GM12865 (cell line): ENCODE data around the gene ACOXL.

Source experiments
- DNase-seq: peaks from one replicate; pipeline ENCODE4 v3.0.0; 2010; ENCODE audit warnings: low read depth
- H3K4me3 ChIP-seq: 2 replicates; pipeline ENCODE4 v1.5.1; 2011; ENCODE audit warnings: mild to moderate bottlenecking, low read depth, low read length, control low read depth
- CTCF ChIP-seq: IDR thresholded peaks from 2 replicates; pipeline ENCODE4 v1.5.1; 2011; ENCODE audit warnings: low read length, control low read depth, low read depth, inconsistent platforms; ENCODE audit not compliant: insufficient read depth; ENCODE audit errors: missing control alignments

ACOXL gene

GRCh38 chr2:110716959-110717645 is 15.3 kb upstream of the ACOXL start:
- no peak overlapping the region for H3K4me3 ChIP-seq
- no peak for DNase-seq
- no peak for TF ChIP-seq CTCF

- no peak for DNase-seq
- H3K4me3 ChIP-seq: no peak overlapping the region
- no peak for TF ChIP-seq CTCF
These were observed 14.6 kb upstream of the ACOXL start for GRCh38 chr2:110717734-110718133.

GRCh38 chr2:110718382-110718781 is 14.0 kb upstream of the ACOXL start:
- no peak for DNase-seq
- TF ChIP-seq CTCF: no peak
- no peak overlapping the region for H3K4me3 ChIP-seq

DNA sequence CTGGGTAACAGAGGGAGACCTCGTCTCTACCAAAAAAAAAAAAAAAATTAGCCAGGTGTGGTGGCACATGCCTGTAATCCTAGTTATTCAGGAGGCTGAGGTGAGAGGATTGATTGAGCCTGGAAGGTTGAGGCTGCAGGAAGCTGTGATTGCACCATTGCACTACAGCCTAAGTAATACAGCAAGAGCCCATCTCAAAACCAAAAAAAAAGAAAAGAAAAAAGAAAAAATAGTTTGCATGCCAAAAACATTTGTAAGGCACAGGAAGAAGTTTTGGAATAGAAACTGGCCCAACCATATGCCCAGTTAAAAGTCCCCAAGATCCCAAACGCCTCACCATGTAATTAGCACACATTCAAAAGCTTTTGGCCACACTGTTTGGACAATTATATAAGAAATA is 13.4 kb upstream of the ACOXL start:
- DNase-seq: no peak
- no peak overlapping the region for H3K4me3 ChIP-seq
- no peak for TF ChIP-seq CTCF

GRCh38 chr2:110720547-110720946 is 11.8 kb upstream of the ACOXL start:
- TF ChIP-seq CTCF: no peak
- H3K4me3 ChIP-seq: no peak overlapping the region
- DNase-seq: no peak

DNA sequence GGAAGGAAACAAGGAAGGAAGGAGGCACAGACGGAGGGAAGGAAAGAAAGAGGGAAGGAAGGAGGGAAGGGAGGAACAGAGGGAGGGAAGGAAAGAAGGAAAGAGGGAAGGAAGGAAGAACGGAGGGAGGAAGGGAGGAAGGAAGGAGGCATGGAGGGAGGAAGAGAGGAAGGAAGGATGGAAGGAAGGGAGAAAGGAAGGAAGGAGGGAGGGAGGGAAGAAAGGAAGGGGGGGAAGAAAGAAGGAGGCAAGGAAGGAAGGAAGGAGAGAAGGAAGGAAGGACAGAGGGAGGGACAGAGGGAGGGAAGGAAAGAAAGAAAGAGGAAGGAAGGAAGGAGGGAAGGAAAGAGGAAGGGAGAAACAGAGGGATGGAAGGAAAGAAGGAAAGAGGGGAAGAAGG is 7.6 kb upstream of the ACOXL start:
- no peak for DNase-seq
- no peak overlapping the region for H3K4me3 ChIP-seq
- no peak for TF ChIP-seq CTCF

DNA sequence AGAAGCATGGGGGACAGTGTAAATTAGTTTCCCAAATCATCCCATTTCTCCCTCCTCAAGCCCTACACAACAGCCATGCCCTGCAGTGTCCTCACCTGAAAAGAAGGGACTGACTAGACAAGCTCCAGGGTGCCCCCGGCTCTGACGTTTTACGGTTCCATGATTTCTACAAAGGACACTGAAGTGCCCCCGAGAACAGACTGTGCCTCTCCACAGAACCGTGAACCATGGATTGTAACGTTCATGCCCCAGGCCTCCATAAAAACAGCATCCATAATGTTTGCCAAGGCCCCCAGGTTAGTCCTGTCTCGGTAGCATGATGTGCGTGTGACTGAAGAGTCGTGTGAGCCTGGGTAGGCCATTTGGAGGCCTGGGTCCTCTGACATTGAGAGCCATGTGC is 7.0 kb upstream of the ACOXL start:
- no peak for TF ChIP-seq CTCF
- H3K4me3 ChIP-seq: no peak overlapping the region
- DNase-seq: no peak
